H9 (cell line): Measurements from ENCODE around the gene WDR13. TPM values are rescaled to one million over a fixed set of nuclear protein-coding genes. Genes with fewer than 3 reads are reported as not detected.

Source experiments
- DNase-seq: peaks from one replicate; pipeline ENCODE4 v3.0.0-alpha.2; 2017
- H2AFZ ChIP-seq: one replicate; pipeline ENCODE4 v1.6.1; 2013; ENCODE audit warnings: mild to moderate bottlenecking, low read length, control low read depth, moderate library complexity
- H2AK5ac ChIP-seq: 2 replicates; pipeline ENCODE4 v1.6.1; 2013; ENCODE audit warnings: low read length, control low read depth, mixed read lengths; ENCODE audit not compliant: insufficient read length
- H2BK120ac ChIP-seq: one replicate; pipeline ENCODE4 v1.6.1; 2013; ENCODE audit warnings: low read depth, mild to moderate bottlenecking, low read length, control low read depth, inconsistent platforms; ENCODE audit not compliant: poor library complexity, severe bottlenecking
- H2BK12ac ChIP-seq: 2 replicates; pipeline ENCODE4 v1.6.1; 2013; ENCODE audit warnings: low read length, control low read depth, mixed read lengths, low read depth; ENCODE audit not compliant: insufficient read length
- H2BK15ac ChIP-seq: 2 replicates; pipeline ENCODE4 v1.6.1; 2013; ENCODE audit warnings: low read depth, low read length, control low read depth
- H2BK20ac ChIP-seq: one replicate; pipeline ENCODE4 v1.6.1; 2013; ENCODE audit warnings: low read depth, mild to moderate bottlenecking, low read length, control low read depth, inconsistent platforms; ENCODE audit not compliant: poor library complexity, severe bottlenecking
- H2BK5ac ChIP-seq: 2 replicates; pipeline ENCODE4 v1.6.1; 2013; ENCODE audit warnings: low read length, control low read depth, mixed read lengths; ENCODE audit not compliant: insufficient read length
- H3K14ac ChIP-seq: 2 replicates; pipeline ENCODE4 v1.6.1; 2013; ENCODE audit warnings: low read length, control low read depth; ENCODE audit not compliant: insufficient read depth
- H3K18ac ChIP-seq: 2 replicates; pipeline ENCODE4 v1.6.1; 2013; ENCODE audit warnings: low read depth, mild to moderate bottlenecking, mixed read lengths, low read length, control low read depth; ENCODE audit not compliant: insufficient read length
- H3K23ac ChIP-seq: 2 replicates; pipeline ENCODE4 v1.6.1; 2013; ENCODE audit warnings: low read length, control low read depth, mixed read lengths, low read depth; ENCODE audit not compliant: insufficient read length
- H3K23me2 ChIP-seq: 2 replicates; pipeline ENCODE4 v1.6.1; 2013; ENCODE audit warnings: low read depth, mild to moderate bottlenecking, mixed read lengths, low read length, control low read depth; ENCODE audit not compliant: insufficient read length, poor library complexity, severe bottlenecking
- H3K27ac ChIP-seq: 2 replicates; pipeline ENCODE4 v1.5.1; 2013; ENCODE audit warnings: low read length, control low read depth, mixed read lengths, low read depth; ENCODE audit not compliant: insufficient read length
- H3K27me3 ChIP-seq: 2 replicates; pipeline ENCODE4 v1.6.1; 2013; ENCODE audit warnings: low read length, control low read depth, inconsistent platforms; ENCODE audit not compliant: insufficient read depth
- H3K4ac ChIP-seq: 2 replicates; pipeline ENCODE4 v1.6.1; 2013; ENCODE audit warnings: low read depth, mild to moderate bottlenecking, control low read depth, inconsistent platforms, low read length, moderate library complexity
- H3K4me1 ChIP-seq: 2 replicates; pipeline ENCODE4 v1.6.1; 2013; ENCODE audit warnings: low read length, control low read depth, inconsistent platforms; ENCODE audit not compliant: insufficient read depth
- H3K4me2 ChIP-seq: 2 replicates; pipeline ENCODE4 v1.6.1; 2013; ENCODE audit warnings: low read length, control low read depth, mixed read lengths; ENCODE audit not compliant: insufficient read length, insufficient read depth
- H3K56ac ChIP-seq: 2 replicates; pipeline ENCODE4 v1.6.1; 2013; ENCODE audit warnings: low read depth, mild to moderate bottlenecking, mixed read lengths, low read length, control low read depth; ENCODE audit not compliant: insufficient read length
- H3K79me1 ChIP-seq: 2 replicates; pipeline ENCODE4 v1.6.1; 2013; ENCODE audit warnings: low read depth, mild to moderate bottlenecking, moderate library complexity, low read length, control low read depth, inconsistent platforms; ENCODE audit not compliant: insufficient read depth, poor library complexity, severe bottlenecking
- H3K79me2 ChIP-seq: 2 replicates; pipeline ENCODE4 v1.6.1; 2013; ENCODE audit warnings: low read length, control low read depth, inconsistent platforms; ENCODE audit not compliant: insufficient read depth
- H3K9ac ChIP-seq: 2 replicates; pipeline ENCODE4 v1.6.1; 2013; ENCODE audit warnings: low read length, control low read depth, mixed read lengths; ENCODE audit not compliant: insufficient read length; ENCODE audit errors: extremely low read depth
- H3K9me3 ChIP-seq: one replicate; pipeline ENCODE4 v1.6.1; 2013; ENCODE audit warnings: low read depth, low read length, inconsistent platforms; ENCODE audit not compliant: control insufficient read depth
- H3T11ph ChIP-seq: one replicate; pipeline ENCODE4 v1.6.1; 2013; ENCODE audit warnings: mild to moderate bottlenecking, low read length, control low read depth, inconsistent platforms
- H4K20me1 ChIP-seq: one replicate; pipeline ENCODE4 v1.6.1; 2013; ENCODE audit not compliant: control insufficient read depth, insufficient read length, insufficient read depth
- H4K5ac ChIP-seq: 2 replicates; pipeline ENCODE4 v1.6.1; 2013; ENCODE audit warnings: low read depth, mild to moderate bottlenecking, mixed read lengths, low read length, control low read depth; ENCODE audit not compliant: insufficient read length
- H4K8ac ChIP-seq: replicated peaks from 2 replicates; pipeline ENCODE4 v1.6.1; 2013; ENCODE audit warnings: low read length, control low read depth, mixed read lengths, low read depth; ENCODE audit not compliant: insufficient read length
- H4K91ac ChIP-seq: 2 replicates; pipeline ENCODE4 v1.6.1; 2013; ENCODE audit warnings: low read depth, mild to moderate bottlenecking, moderate library complexity, mixed read lengths, low read length, control low read depth; ENCODE audit not compliant: insufficient read length
- H3K27ac Mint-ChIP-seq, 3 experiments: 2 replicates in 2 of 3; 3 replicates in 1 of 3; pipeline ENCODE4 v1.8.0; 2020 to 2021; ENCODE audit warnings: mixed read lengths in 3 of 3, mild to moderate bottlenecking in 1 of 3, moderate library complexity in 1 of 3
- H3K27me3 Mint-ChIP-seq: 2 replicates; pipeline ENCODE4 v1.8.0; 2021; ENCODE audit warnings: low read depth, mild to moderate bottlenecking, moderate library complexity, mixed read lengths
- H3K36me3 Mint-ChIP-seq, 3 experiments: 2 replicates in 2 of 3; 3 replicates in 1 of 3; pipeline ENCODE4 v1.8.0; 2020 to 2021; ENCODE audit warnings: low read depth in 3 of 3, mixed read lengths in 3 of 3; ENCODE audit not compliant: insufficient read depth in 1 of 3
- H3K4me1 Mint-ChIP-seq, 2 experiments: 2 replicates each; pipeline ENCODE4 v1.8.0; 2020; ENCODE audit warnings: mixed read lengths in 2 of 2
- H3K4me3 Mint-ChIP-seq, 2 experiments: 2 replicates in 1 of 2; 3 replicates in 1 of 2; pipeline ENCODE4 v1.8.0; 2020 to 2021; ENCODE audit warnings: mild to moderate bottlenecking in 2 of 2, mixed read lengths in 2 of 2, moderate library complexity in 1 of 2
- H3K9me3 Mint-ChIP-seq, 2 experiments: 2 replicates in 1 of 2; 3 replicates in 1 of 2; pipeline ENCODE4 v1.8.0; 2020; ENCODE audit warnings: mild to moderate bottlenecking in 2 of 2, mixed read lengths in 2 of 2, moderate library complexity in 1 of 2
- WGBS: extraction: QIAGEN DNeasy Blood & Tissue Kit; methylation state at CpG from one replicate; pipeline ENCODE4 v1.1.7; 2013; ENCODE audit warnings: missing lambda C conversion rate, low lambda C conversion rate, mixed read lengths; ENCODE audit not compliant: insufficient read length; ENCODE audit errors: extremely low coverage; 5-methylcytosine and 5-hydroxymethylcytosine counted together
- total RNA-seq: library from RNA; stranded (reverse); gene quantifications from 2 replicates; pipeline ENCODE4 v1.2.1, GENCODE V29; 2021
- TF ChIP-seq, protein P1 (sequence below): fragments of 200-600 bp; sonication (generic); conservative IDR thresholded peaks from 3 replicates; pipeline ENCODE4 v1.8.0; 2021; ENCODE audit warnings: antibody characterized with exemption, mild to moderate bottlenecking

Gene WDR13
- total RNA-seq, 1 experiment from 2014 or later: 29.4 TPM

DNA sequence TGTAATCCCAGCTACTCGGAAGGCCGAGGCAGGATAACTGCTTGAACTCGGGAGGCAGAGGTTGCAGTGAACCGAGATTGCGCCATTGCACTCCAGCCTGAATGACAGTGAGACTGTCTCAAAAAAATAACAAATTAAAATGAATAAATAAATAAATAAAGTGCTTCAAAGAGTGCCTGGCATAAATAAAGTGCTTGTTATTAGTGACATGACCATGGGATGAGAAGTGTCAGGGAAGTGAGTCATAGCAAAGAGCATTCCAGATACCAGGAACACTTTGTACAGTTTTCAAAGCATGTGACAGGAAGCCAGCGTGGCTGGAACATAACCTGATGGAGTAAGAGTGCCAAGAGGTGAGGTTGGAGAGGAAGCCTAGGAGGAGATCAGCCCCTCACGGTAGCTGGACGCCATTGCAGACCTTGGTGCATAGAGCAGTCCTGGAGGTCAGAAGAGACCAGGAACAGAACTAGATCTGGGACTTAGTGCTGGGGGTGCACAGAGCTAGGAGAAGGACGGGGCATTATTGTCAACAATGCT is 6.0 kb upstream of the WDR13 start:
- Histone ChIP-seq H3K23ac (no peak overlapping the region), H3K9ac (no peak overlapping the region), H2BK12ac (no peak overlapping the region), H4K20me1 (no peaks in the 10 kb centered on the region), H3K23me2 (no peaks in the 10 kb centered on the region), H3K4me1 (no peaks in the 10 kb centered on the region), H4K91ac (no peak overlapping the region), H2BK5ac (no peak overlapping the region), H4K5ac (no peak overlapping the region), H3K9me3 (peaks cover 29% of the 10 kb centered on the region), H3K4ac (no peak overlapping the region), H3K4me2 (no peak overlapping the region), H2AFZ (no peak overlapping the region), H2BK15ac (no peak overlapping the region), H3K27ac (no peak overlapping the region), H2BK20ac (no peak overlapping the region), H3K14ac (no peak overlapping the region), H2BK120ac (no peak overlapping the region), H4K8ac (no peak overlapping the region), H3T11ph (no peak overlapping the region), H3K27me3 (no peaks in the 10 kb centered on the region), H3K79me1 (no peaks in the 10 kb centered on the region), H2AK5ac (no peak overlapping the region), H3K79me2 (no peaks in the 10 kb centered on the region), H3K18ac (no peak overlapping the region), H3K56ac (no peak overlapping the region)
- Mint-ChIP-seq H3K27me3 (peaks cover 2% of the 10 kb centered on the region), H3K4me3 (no peak overlapping the region), H3K9me3 (peaks cover 57 to 72% of the 10 kb centered on the region in 2 experiments), H3K36me3 (peaks cover 0 to 4% (median 0%) of the 10 kb centered on the region in 3 experiments; a peak in 2 of 7 replicates), H3K27ac (no peak overlapping the region), H3K4me1 (no peaks in the 10 kb centered on the region)
- WGBS: no CpG with 5 or more reads among the region's 9 CpGs
- TF ChIP-seq, protein P1, sequence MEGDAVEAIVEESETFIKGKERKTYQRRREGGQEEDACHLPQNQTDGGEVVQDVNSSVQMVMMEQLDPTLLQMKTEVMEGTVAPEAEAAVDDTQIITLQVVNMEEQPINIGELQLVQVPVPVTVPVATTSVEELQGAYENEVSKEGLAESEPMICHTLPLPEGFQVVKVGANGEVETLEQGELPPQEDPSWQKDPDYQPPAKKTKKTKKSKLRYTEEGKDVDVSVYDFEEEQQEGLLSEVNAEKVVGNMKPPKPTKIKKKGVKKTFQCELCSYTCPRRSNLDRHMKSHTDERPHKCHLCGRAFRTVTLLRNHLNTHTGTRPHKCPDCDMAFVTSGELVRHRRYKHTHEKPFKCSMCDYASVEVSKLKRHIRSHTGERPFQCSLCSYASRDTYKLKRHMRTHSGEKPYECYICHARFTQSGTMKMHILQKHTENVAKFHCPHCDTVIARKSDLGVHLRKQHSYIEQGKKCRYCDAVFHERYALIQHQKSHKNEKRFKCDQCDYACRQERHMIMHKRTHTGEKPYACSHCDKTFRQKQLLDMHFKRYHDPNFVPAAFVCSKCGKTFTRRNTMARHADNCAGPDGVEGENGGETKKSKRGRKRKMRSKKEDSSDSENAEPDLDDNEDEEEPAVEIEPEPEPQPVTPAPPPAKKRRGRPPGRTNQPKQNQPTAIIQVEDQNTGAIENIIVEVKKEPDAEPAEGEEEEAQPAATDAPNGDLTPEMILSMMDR: no peak
- no peak for DNase-seq
